ENCODE measurements around the gene EFHC1.

- no peak for TF ChIP-seq CTCF (IDR thresholded peaks at IDR 0.05; ENCODE audit: low read depth, low read length, poor library complexity, severe bottlenecking)
- no peak for TF ChIP-seq EZH2phosphoT487 (IDR thresholded peaks at IDR 0.05; ENCODE audit: borderline replicate concordance, low read length)
These were observed 128.2 kb downstream of the EFHC1 start for GRCh38 chr6:52548353-52548713.

All from DOHH2 (cell line).